Esophagus muscularis mucosa (tissue), 4 donors: ENCODE measurements around the gene SYN1. TPM values are rescaled to one million over a fixed set of nuclear protein-coding genes. Genes with fewer than 3 reads are reported as not detected.

ENCODE experiments used
- DNase-seq: peaks from one replicate; pipeline ENCODE4 v3.0.0-alpha.2; 2017; ENCODE audit errors: extremely low spot score
- H3K27ac ChIP-seq, 4 donors: fragments of 200-600 bp; sonication (generic); replicated peaks in 1 of 4; 1 replicate in 3 of 4; 2 replicates in 1 of 4; pipeline ENCODE4 v1.5.1; 2016 to 2019; ENCODE audit warnings: mild to moderate bottlenecking in 1 of 4
- H3K27me3 ChIP-seq, 4 donors: fragments of 200-600 bp; sonication (generic); one replicate each; pipeline versions ENCODE4 v1.5.1 to v1.6.0; 2016 to 2019
- H3K36me3 ChIP-seq, 4 donors: fragments of 200-600 bp; sonication (generic); one replicate each; pipeline ENCODE4 v1.5.1; 2016 to 2019
- H3K4me1 ChIP-seq, 4 donors: fragments of 200-600 bp; sonication (generic); one replicate each; pipeline ENCODE4 v1.5.1; 2016 to 2019
- H3K4me3 ChIP-seq, 4 donors: fragments of 200-600 bp; sonication (generic); 1 replicate in 2 of 4; 2 replicates in 2 of 4; pipeline ENCODE4 v1.5.1; 2016 to 2019; ENCODE audit warnings: mild to moderate bottlenecking in 4 of 4, moderate library complexity in 1 of 4
- H3K9me3 ChIP-seq, 4 donors: fragments of 200-600 bp; sonication (generic); 1 replicate in 3 of 4; 2 replicates in 1 of 4; pipeline ENCODE4 v1.5.1; 2016 to 2019
- CTCF ChIP-seq, 3 experiments: fragments of 200-600 bp in 2 of 3; fragments of 450-650 bp in 1 of 3; sonication (generic) in 2 of 3; IDR thresholded peaks; one replicate each; pipeline ENCODE4 v1.5.1; 2017 to 2019; ENCODE audit warnings: antibody characterized with exemption in 3 of 3, mild to moderate bottlenecking in 2 of 3, moderate library complexity in 1 of 3
- EP300 ChIP-seq: sonication (generic); formaldehyde crosslinking; IDR thresholded peaks from one replicate; pipeline ENCODE4 v1.6.1; 2017; ENCODE audit warnings: antibody characterized with exemption
- POLR2A ChIP-seq: fragments of 450-650 bp; IDR thresholded peaks from one replicate; pipeline ENCODE4 v1.6.1; 2017; ENCODE audit warnings: antibody characterized with exemption, moderate library complexity, mild to moderate bottlenecking, low read depth
- POLR2AphosphoS5 ChIP-seq, 2 donors: sonication (generic); formaldehyde crosslinking; IDR thresholded peaks; one replicate each; pipeline ENCODE4 v1.6.1; 2017; ENCODE audit warnings: antibody characterized with exemption in 2 of 2
- WGBS: methylation state at CpG from one replicate; pipeline ENCODE4 v1.1.5; 2018; 5-methylcytosine and 5-hydroxymethylcytosine counted together
- intact Hi-C: fragments of 100-400 bp; cut with DNase I; formaldehyde crosslinking; loops from one replicate; pipeline ENCODE4 v1.15.1; 2023
- total RNA-seq, 4 donors: library from RNA; depleted of rRNA; stranded (reverse); fragments of >200 nt; gene quantifications; one replicate each; pipeline versions ENCODE4 v1.1.0 to v1.2.1, GENCODE V29; 2016

Gene SYN1
- total RNA-seq, 4 donors from 2014 or later: 0.42 to 0.98 (median 0.56) TPM

- Histone ChIP-seq H3K36me3 (no peaks in the 10 kb centered on the region), H3K9me3 (no peaks in the 10 kb centered on the region), H3K27me3 (peaks cover 0 to 11% (median 3%) of the 10 kb centered on the region in 4 donors), H3K27ac (no peak overlapping the region), H3K4me1 (peaks cover 0 to 7% (median 6%) of the 10 kb centered on the region in 4 donors), H3K4me3 (no peak overlapping the region)
- no peak for TF ChIP-seq CTCF (IDR thresholded peaks at IDR 0.05)
- no peak for TF ChIP-seq EP300
- no peak for TF ChIP-seq POLR2A
- TF ChIP-seq POLR2AphosphoS5 (IDR thresholded peaks at IDR 0.05): no peak
- WGBS: 87% methylated on average over 2 of the region's 2 CpGs
- no peak for DNase-seq
- intact Hi-C loops: no loop called here
Observed at GRCh38 chrX:47625365-47625764, 5.7 kb upstream of the SYN1 start.

- no peak overlapping the region for H3K27ac ChIP-seq
- H3K9me3 ChIP-seq: no peaks in the 10 kb centered on the region
- H3K36me3 ChIP-seq: no peaks in the 10 kb centered on the region
- TF ChIP-seq EP300: no peak
- TF ChIP-seq POLR2A: no peak
- TF ChIP-seq POLR2AphosphoS5 (IDR thresholded peaks at IDR 0.05): no peak
- TF ChIP-seq CTCF (IDR thresholded peaks at IDR 0.05): no peak
- peak overlapping the region; percentile 16 to 41 (median 24) for H3K4me3 ChIP-seq
- no peak for DNase-seq
- peaks cover 3 to 17% (median 12%) of the 10 kb centered on the region in 4 donors for H3K4me1 ChIP-seq
- 40% methylated on average over 7 of the region's 35 CpGs for WGBS
- intact Hi-C loops: no loop called here
- H3K27me3 ChIP-seq: peaks cover 0 to 16% (median 3%) of the 10 kb centered on the region in 4 donors
Observed at GRCh38 chrX:47623540-47624027, 3.9 kb upstream of the SYN1 start.

GRCh38 chrX:47621851-47622250 is 2.2 kb upstream of the SYN1 start:
- intact Hi-C loops: no loop called here
- Histone ChIP-seq H3K27ac (no peak overlapping the region), H3K27me3 (peaks cover 0 to 16% (median 3%) of the 10 kb centered on the region in 4 donors), H3K4me3 (no peak overlapping the region), H3K36me3 (no peaks in the 10 kb centered on the region), H3K4me1 (peaks cover 3 to 17% (median 12%) of the 10 kb centered on the region in 4 donors), H3K9me3 (no peaks in the 10 kb centered on the region)
- no peak for DNase-seq
- WGBS: 83% methylated on average over 6 of the region's 6 CpGs
- TF ChIP-seq CTCF (IDR thresholded peaks at IDR 0.05): no peak
- TF ChIP-seq EP300: no peak
- no peak for TF ChIP-seq POLR2AphosphoS5 (IDR thresholded peaks at IDR 0.05)
- no peak for TF ChIP-seq POLR2A

- no peak overlapping the region for H3K27ac ChIP-seq
- H3K36me3 ChIP-seq: no peaks in the 10 kb centered on the region
- H3K27me3 ChIP-seq: peaks cover 0 to 16% (median 3%) of the 10 kb centered on the region in 4 donors
Observed at GRCh38 chrX:47620303-47620685, 637 bp upstream of the SYN1 start.

GRCh38 chrX:47618923-47619485 is 653 bp downstream of the SYN1 start:
- no peak overlapping the region for H3K27ac ChIP-seq
- peaks cover 0 to 16% (median 3%) of the 10 kb centered on the region in 4 donors for H3K27me3 ChIP-seq
- peaks cover 3 to 16% (median 12%) of the 10 kb centered on the region in 4 donors for H3K4me1 ChIP-seq
- H3K9me3 ChIP-seq: no peaks in the 10 kb centered on the region
- intact Hi-C loops: no loop called here
- peak overlapping the region in 3 of 4 donors; percentile 39 to 53 (median 40) for H3K4me3 ChIP-seq
- TF ChIP-seq POLR2AphosphoS5 (IDR thresholded peaks at IDR 0.05): no peak
- TF ChIP-seq EP300: no peak
- TF ChIP-seq POLR2A: no peak
- no peak for TF ChIP-seq CTCF (IDR thresholded peaks at IDR 0.05)
- no peaks in the 10 kb centered on the region for H3K36me3 ChIP-seq
- DNase-seq: no peak
- 63% methylated on average over 19 of the region's 32 CpGs for WGBS

More at GRCh38 chrX:47620303-47620685, 637 bp upstream of the SYN1 start:
- no peak for DNase-seq
- Histone ChIP-seq H3K4me3 (no peak overlapping the region), H3K4me1 (peaks cover 3 to 17% (median 12%) of the 10 kb centered on the region in 4 donors), H3K9me3 (no peaks in the 10 kb centered on the region)
- TF ChIP-seq POLR2AphosphoS5 (IDR thresholded peaks at IDR 0.05): no peak
- no peak for TF ChIP-seq EP300
- intact Hi-C loops: no loop called here
- WGBS: 56% methylated on average over 9 of the region's 9 CpGs
